Kidney (tissue), 14 donors: ENCODE measurements around the gene IGFLR1. TPM values are rescaled to one million over a fixed set of nuclear protein-coding genes. Genes with fewer than 3 reads are reported as not detected.

ENCODE experiments used
- DNase-seq, 5 donors: peaks; one replicate each; pipeline ENCODE4 v3.0.0-alpha.2; 2013 to 2020
- FAIRE-seq: peaks from 2 replicates; lab custom pipeline; 2012; peaks lifted over from hg19 to GRCh38; lab: Jason Lieb, UNC
- H3K27ac ChIP-seq, 2 donors: one replicate each; pipeline ENCODE4 v1.7.0; 2013; ENCODE audit warnings: low read depth in 2 of 2, low read length in 2 of 2, inconsistent platforms in 1 of 2
- H3K27me3 ChIP-seq: one replicate; pipeline ENCODE4 v1.7.1; 2013; ENCODE audit warnings: low read length, inconsistent platforms; ENCODE audit not compliant: control insufficient read depth, insufficient read depth
- H3K36me3 ChIP-seq, 3 donors: one replicate each; pipeline versions ENCODE4 v1.7.0 to v1.7.1; 2013; ENCODE audit warnings: low read length in 3 of 3, control low read depth in 1 of 3, inconsistent platforms in 1 of 3; ENCODE audit not compliant: insufficient read depth in 3 of 3, control insufficient read depth in 2 of 3
- H3K4me1 ChIP-seq, 3 donors: one replicate each; pipeline versions ENCODE4 v1.7.0 to v1.7.1; 2013; ENCODE audit warnings: low read length in 3 of 3, inconsistent platforms in 1 of 3, low read depth in 1 of 3; ENCODE audit not compliant: control insufficient read depth in 2 of 3, insufficient read depth in 2 of 3
- H3K4me3 ChIP-seq, 3 donors: one replicate each; pipeline versions ENCODE4 v1.7.0 to v1.8.1; 2013; ENCODE audit warnings: low read length in 3 of 3, control low read depth in 1 of 3, inconsistent platforms in 1 of 3
- H3K9ac ChIP-seq, 3 donors: one replicate each; pipeline versions ENCODE4 v1.7.0 to v1.7.1; 2013; ENCODE audit warnings: low read length in 3 of 3, control low read depth in 1 of 3, inconsistent platforms in 1 of 3
- H3K9me3 ChIP-seq, 3 donors: one replicate each; pipeline versions ENCODE4 v1.7.0 to v1.7.1; 2013; ENCODE audit warnings: low read length in 3 of 3, control low read depth in 1 of 3, inconsistent platforms in 1 of 3; ENCODE audit not compliant: control insufficient read depth in 2 of 3, insufficient read depth in 1 of 3
- intact Hi-C: fragments of 100-400 bp; cut with DNase I; formaldehyde crosslinking; loops from one replicate; pipeline ENCODE4 v1.11.1; 2022
- polyA plus RNA-seq: library from polyadenylated mRNA; stranded (reverse); fragments of 350-450 nt; fragmentation: Illumina TruSeq; extraction: RNeasy Lipid Tissue Mini Kit (QIAGEN cat#74804); gene quantifications from one replicate; pipeline ENCODE4 v1.2.3, GENCODE V29; 2014; ENCODE audit warnings: low read depth, low replicate concordance; ENCODE audit not compliant: insufficient read depth
- total RNA-seq: library from RNA; stranded (reverse); fragmentation: NEBNext Ultra II Directional; extraction: Animal tissue kit (Norgen Biotek cat#: 25700); gene quantifications from one replicate; pipeline ENCODE4 v1.2.1, GENCODE V29; 2021
- TF ChIP-seq, protein P1 (sequence below): IDR thresholded peaks from 3 replicates; pipeline ENCODE4 v1.5.1; 2012; ENCODE audit warnings: mild to moderate bottlenecking, moderate library complexity, borderline replicate concordance; ENCODE audit not compliant: insufficient read depth; ENCODE audit errors: extremely low read depth
- donor health status: control.
- donor health status: control.
- donor health status: control.
- donor health status: control.
- donor health status: control.
- donor health status: DM: yes; HTN: yes; CAD: no.
- donor health status: Normal renal cell carcinoma (clear cell type).

The IGFLR1 gene
- total and polyA plus RNA-seq, 2 donors from 2014 or later, result 22.3 to 26.0 TPM

DNA sequence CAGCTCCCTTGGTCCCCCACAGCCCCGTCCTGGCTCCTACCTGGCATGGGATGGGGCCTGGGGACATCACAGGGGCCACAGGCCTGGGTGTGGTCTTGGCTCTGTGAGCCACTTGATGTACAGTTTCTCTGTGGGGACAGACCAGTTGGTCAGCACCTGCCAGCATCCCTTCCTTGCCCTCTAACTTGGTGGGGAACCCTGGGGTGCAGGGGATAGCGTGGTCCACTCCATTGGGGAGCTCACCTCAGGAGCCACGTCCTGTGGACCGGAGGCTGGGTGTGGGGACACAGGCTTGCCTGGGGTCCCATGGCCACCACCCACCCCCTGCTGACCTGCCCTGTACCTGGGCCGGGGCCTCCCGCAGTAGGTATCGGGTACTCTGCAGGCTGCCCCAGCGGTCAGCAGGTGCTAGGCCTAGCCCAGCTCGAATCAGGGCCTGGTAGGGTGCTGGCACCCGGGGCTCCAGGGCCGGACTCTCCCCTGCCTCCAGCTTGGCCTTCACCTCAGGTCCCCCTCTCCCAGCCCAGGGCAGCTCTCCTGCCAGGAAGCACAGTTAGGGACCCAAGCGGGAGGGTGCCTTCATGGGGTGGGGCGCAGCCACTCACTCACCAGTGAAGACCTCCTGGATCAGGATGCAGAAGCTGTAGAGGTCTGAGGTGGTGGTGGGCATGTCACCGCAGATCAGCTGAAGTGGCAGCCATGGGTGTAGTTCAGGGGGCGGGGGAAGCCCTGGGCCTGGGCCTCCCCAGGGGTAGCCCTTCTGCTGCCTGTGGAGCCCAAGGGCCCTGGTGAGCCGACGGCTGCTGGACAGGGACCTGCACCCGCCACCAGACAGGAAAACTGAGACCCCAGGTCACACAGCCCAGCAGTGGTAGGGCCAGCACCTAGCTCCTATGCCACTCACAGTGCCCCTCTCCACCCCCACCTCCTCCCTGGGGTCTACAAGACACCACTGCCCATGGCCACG, 48.0 kb upstream of the IGFLR1 start:
- no peak for DNase-seq
- Histone ChIP-seq H3K4me1 (no peaks in the 10 kb centered on the region), H3K27me3 (no peaks in the 10 kb centered on the region), H3K9ac (no peak overlapping the region), H3K27ac (no peak overlapping the region), H3K9me3 (no peaks in the 10 kb centered on the region), H3K4me3 (no peak overlapping the region), H3K36me3 (no peaks in the 10 kb centered on the region)
- intact Hi-C loops, result no loop called here
- no peak for FAIRE-seq
- TF ChIP-seq, protein P1, sequence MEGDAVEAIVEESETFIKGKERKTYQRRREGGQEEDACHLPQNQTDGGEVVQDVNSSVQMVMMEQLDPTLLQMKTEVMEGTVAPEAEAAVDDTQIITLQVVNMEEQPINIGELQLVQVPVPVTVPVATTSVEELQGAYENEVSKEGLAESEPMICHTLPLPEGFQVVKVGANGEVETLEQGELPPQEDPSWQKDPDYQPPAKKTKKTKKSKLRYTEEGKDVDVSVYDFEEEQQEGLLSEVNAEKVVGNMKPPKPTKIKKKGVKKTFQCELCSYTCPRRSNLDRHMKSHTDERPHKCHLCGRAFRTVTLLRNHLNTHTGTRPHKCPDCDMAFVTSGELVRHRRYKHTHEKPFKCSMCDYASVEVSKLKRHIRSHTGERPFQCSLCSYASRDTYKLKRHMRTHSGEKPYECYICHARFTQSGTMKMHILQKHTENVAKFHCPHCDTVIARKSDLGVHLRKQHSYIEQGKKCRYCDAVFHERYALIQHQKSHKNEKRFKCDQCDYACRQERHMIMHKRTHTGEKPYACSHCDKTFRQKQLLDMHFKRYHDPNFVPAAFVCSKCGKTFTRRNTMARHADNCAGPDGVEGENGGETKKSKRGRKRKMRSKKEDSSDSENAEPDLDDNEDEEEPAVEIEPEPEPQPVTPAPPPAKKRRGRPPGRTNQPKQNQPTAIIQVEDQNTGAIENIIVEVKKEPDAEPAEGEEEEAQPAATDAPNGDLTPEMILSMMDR, result no peak

DNA sequence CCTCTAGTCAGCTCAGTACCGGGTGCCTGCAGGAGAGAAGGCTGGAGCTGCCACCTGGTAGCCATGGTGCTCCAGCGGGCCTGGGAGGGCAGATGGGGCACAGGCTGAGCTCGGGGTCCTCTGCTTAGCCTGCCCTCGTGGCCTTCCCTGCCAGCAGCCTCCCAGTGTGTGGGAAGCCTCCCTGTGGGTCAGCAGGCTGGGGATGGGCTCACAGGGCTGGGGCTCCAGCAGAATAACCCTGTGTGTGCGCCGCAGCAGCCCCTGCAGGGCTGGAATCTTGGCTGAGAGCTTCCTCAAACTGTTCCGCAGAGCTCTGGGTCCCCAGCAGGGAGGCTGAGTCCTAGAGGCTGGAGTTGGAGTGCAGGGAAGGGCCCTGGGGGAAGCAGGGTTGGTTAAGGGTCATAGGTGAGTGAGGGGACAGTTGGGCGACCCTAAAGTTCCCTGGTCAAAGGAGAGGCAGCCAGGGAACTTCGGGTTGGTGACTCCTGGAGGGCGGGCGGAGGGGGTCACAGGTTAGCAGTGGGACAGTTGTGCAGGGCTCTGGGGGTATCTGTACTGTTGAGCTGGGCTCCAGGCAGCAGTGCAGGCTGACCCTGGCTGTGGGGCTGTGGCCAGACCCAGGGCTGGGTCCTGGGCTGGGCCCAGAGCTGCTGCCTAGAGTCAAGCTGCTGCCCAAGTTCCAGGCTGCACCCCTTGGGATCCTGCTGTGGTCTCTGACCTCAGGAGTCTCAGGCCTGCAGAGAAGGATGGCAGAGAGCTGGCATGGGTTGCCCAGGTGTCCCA, 47.1 kb upstream of the IGFLR1 start:
- H3K27me3 ChIP-seq, result no peaks in the 10 kb centered on the region
- FAIRE-seq (no peak), DNase-seq (no peak)

DNA sequence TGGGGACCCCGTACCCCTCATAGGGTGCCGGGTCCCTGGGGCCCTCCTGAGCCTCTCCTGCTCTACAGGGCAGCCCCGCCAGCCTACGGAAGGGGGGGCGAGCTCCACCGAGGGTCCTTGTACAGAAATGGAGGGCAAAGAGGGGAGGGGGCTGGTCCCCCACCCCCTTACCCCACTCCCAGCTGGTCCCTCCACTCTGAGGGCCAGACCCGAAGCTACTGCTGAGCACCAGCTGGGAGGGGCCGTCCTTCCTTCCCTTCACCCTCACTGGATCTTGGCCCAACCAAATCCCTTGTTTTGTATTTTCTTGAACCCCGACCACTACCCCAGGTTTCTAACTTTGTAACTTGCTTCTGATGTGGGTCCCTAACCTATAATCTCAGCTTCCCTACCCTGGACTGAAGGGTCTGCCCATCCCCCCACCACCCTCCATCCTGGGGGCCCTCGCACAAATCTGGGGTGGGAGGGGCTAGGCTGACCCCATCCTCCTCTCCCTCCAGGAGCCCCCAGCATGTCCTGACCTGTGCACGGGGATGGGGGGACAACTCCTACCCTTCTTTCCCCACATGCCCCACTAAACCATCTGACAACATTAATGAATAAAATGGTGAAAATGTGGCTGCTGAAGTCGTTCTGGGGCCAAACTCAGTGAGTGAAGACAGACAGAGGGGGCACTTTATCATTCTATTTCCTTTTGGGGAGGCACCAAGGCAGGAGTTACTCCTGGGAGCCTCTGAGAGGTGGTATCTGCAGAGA, 46.1 kb upstream of the IGFLR1 start:
- FAIRE-seq, result no peak
- TF ChIP-seq, protein P1, result no peak

More for the DNA sequence above, 47.1 kb upstream of the IGFLR1 start:
- intact Hi-C loops, result no loop called here
- Histone ChIP-seq H3K4me1 (no peaks in the 10 kb centered on the region), H3K4me3 (no peak overlapping the region), H3K9ac (no peak overlapping the region), H3K36me3 (no peaks in the 10 kb centered on the region), H3K27ac (no peak overlapping the region), H3K9me3 (no peaks in the 10 kb centered on the region)
- TF ChIP-seq, protein P1, result no peak

More for the DNA sequence above, 46.1 kb upstream of the IGFLR1 start:
- Histone ChIP-seq H3K4me1 (no peaks in the 10 kb centered on the region), H3K9me3 (no peaks in the 10 kb centered on the region), H3K4me3 (no peak overlapping the region), H3K27ac (no peak overlapping the region), H3K9ac (no peak overlapping the region), H3K36me3 (no peaks in the 10 kb centered on the region), H3K27me3 (no peaks in the 10 kb centered on the region)
- DNase-seq, result no peak
- intact Hi-C loops, result no loop called here
